GM12878 (cell line): ENCODE measurements around the gene LPGAT1. TPM values are rescaled to one million over a fixed set of nuclear protein-coding genes. Genes with fewer than 3 reads are reported as not detected.

Source experiments
- ATAC-seq: fragments of 200-7000 bp; cut with Tn5 transposase; 3 replicates; pipeline ENCODE4 v1.9.1; 2020; ENCODE audit warnings: mild to moderate bottlenecking, moderate library complexity
- BruUV-seq: library from RNA; stranded (reverse); fragments of 400-500 nt; replicated peaks from 2 replicates; lab custom pipeline; 2021; lab: Mats Ljungman, UMichigan
- CTCF ChIA-PET: fragments of 300-600 bp; sonication (Branson Sonifier 250); formaldehyde crosslinking; extraction: SDS; loops from one replicate; lab custom pipeline; 2021; ENCODE audit warnings: inconsistent platforms; lab: Yijun Ruan, JAX
- POLR2A ChIA-PET: fragments of 350-600 bp; formaldehyde crosslinking; extraction: SDS; loops from one replicate; lab custom pipeline; 2021; ENCODE audit warnings: inconsistent platforms; lab: Charles Lee
- RAD21 ChIA-PET: fragments of 300-600 bp; sonication (Branson Sonifier 250); formaldehyde crosslinking; loops from one replicate; lab custom pipeline; 2023; ENCODE audit warnings: antibody characterized with exemption; ENCODE audit not compliant: unreplicated experiment; lab: Charles Lee
- SMC1A ChIA-PET: fragments of 300-600 bp; sonication (Branson Sonifier 250); formaldehyde crosslinking; loops from one replicate; lab custom pipeline; 2023; ENCODE audit not compliant: unreplicated experiment, uncharacterized antibody; lab: Charles Lee
- DNase-seq: peaks from one replicate; pipeline ENCODE4 v3.0.0-alpha.2; 2011; ENCODE audit warnings: low read depth, low spot score
- FAIRE-seq: peaks from 3 replicates; lab custom pipeline; 2011; peaks lifted over from hg19 to GRCh38; lab: Jason Lieb, UNC
- H2AFZ ChIP-seq: 2 replicates; pipeline ENCODE4 v1.6.0; 2011; ENCODE audit warnings: low read depth, low read length, control low read depth; ENCODE audit not compliant: control insufficient read depth
- H3K27ac ChIP-seq: 2 replicates; pipeline ENCODE4 v1.5.1; 2011; ENCODE audit warnings: control low read depth; ENCODE audit not compliant: control insufficient read depth, insufficient read depth
- H3K27me3 ChIP-seq, 2 experiments: replicated peaks in 1 of 2; 2 replicates each; pipeline versions ENCODE4 v1.6.0 to v1.6.1; 2011; ENCODE audit warnings: low read length in 1 of 2; ENCODE audit not compliant: control insufficient read depth in 2 of 2, insufficient read depth in 2 of 2
- H3K36me3 ChIP-seq, 2 experiments: 2 replicates each; pipeline ENCODE4 v1.5.1; 2011; ENCODE audit warnings: low read length in 1 of 2; ENCODE audit not compliant: control insufficient read depth in 2 of 2, insufficient read depth in 2 of 2
- H3K4me1 ChIP-seq: 2 replicates; pipeline ENCODE4 v1.6.1; 2011; ENCODE audit warnings: mild to moderate bottlenecking, low read length, moderate library complexity, mixed read lengths; ENCODE audit not compliant: control insufficient read depth, insufficient read depth
- H3K4me2 ChIP-seq: 2 replicates; pipeline ENCODE4 v1.6.0; 2011; ENCODE audit warnings: control low read depth; ENCODE audit not compliant: control insufficient read depth, insufficient read depth
- H3K4me3 ChIP-seq: fragments of 200-600 bp; sonication (generic); 2 replicates; pipeline ENCODE4 v1.5.1; 2016
- H3K79me2 ChIP-seq: 2 replicates; pipeline ENCODE4 v1.6.0; 2011; ENCODE audit warnings: low read length; ENCODE audit not compliant: control insufficient read depth, insufficient read depth
- H3K9ac ChIP-seq: 2 replicates; pipeline ENCODE4 v1.8.0; 2011; ENCODE audit warnings: low read length, control low read depth, mixed read lengths; ENCODE audit not compliant: control insufficient read depth, insufficient read depth
- H3K9me3 ChIP-seq: replicated peaks from 3 replicates; pipeline ENCODE4 v1.5.1; 2011; ENCODE audit warnings: mild to moderate bottlenecking, low read length; ENCODE audit not compliant: control insufficient read depth, insufficient read depth
- H4K20me1 ChIP-seq: 2 replicates; pipeline ENCODE4 v1.6.0; 2011; ENCODE audit not compliant: control insufficient read depth, insufficient read depth
- ATF2 ChIP-seq: IDR thresholded peaks from 2 replicates; pipeline ENCODE4 v1.6.1; 2012; ENCODE audit warnings: low read length, inconsistent platforms
- ATF7 ChIP-seq: fragments of 450-650 bp; IDR thresholded peaks from 2 replicates; pipeline ENCODE4 v1.6.1; 2016; ENCODE audit warnings: low read depth, mild to moderate bottlenecking
- BCL11A ChIP-seq: IDR thresholded peaks from 2 replicates; pipeline ENCODE4 v1.6.1; 2011; ENCODE audit warnings: low read depth, low read length
- CBX5 ChIP-seq: sonication (generic); IDR thresholded peaks from 2 replicates; pipeline ENCODE4 v1.6.1; 2016; ENCODE audit warnings: low read depth, moderate library complexity, mild to moderate bottlenecking, inconsistent platforms
- HCFC1 ChIP-seq: fragments of 150-350 bp; IDR thresholded peaks from 2 replicates; pipeline ENCODE4 v1.6.1; 2014; ENCODE audit warnings: low read length
- MEF2A ChIP-seq: IDR thresholded peaks from 2 replicates; pipeline ENCODE4 v1.6.1; 2011; ENCODE audit warnings: low read depth, mild to moderate bottlenecking, low read length, moderate library complexity; ENCODE audit not compliant: insufficient read depth
- MYB ChIP-seq: fragments of 150-350 bp; IDR thresholded peaks from 2 replicates; pipeline ENCODE4 v1.6.1; 2014; ENCODE audit warnings: mild to moderate bottlenecking, low read depth, low read length, borderline replicate concordance
- NR2F1 ChIP-seq: fragments of 450-650 bp; conservative IDR thresholded peaks from 2 replicates; pipeline ENCODE4 v1.6.1; 2017; ENCODE audit warnings: mild to moderate bottlenecking
- PAX8 ChIP-seq: fragments of 450-650 bp; IDR thresholded peaks from 2 replicates; pipeline ENCODE4 v1.6.1; 2017; ENCODE audit warnings: mild to moderate bottlenecking, moderate library complexity
- RB1 ChIP-seq: fragments of 450-650 bp; formaldehyde crosslinking; IDR thresholded peaks from 2 replicates; pipeline ENCODE4 v1.6.1; 2017; ENCODE audit warnings: mild to moderate bottlenecking, borderline replicate concordance
- SP1 ChIP-seq: IDR thresholded peaks from one replicate; pipeline ENCODE4 v1.6.1; 2011; ENCODE audit warnings: low read depth, low read length
- WGBS: methylation state at CpG from one replicate; pipeline ENCODE4 v1.1.6; 2016; ENCODE audit warnings: low lambda C conversion rate; ENCODE audit not compliant: insufficient replicate concordance, insufficient coverage; ENCODE audit errors: missing lambda C conversion rate; 5-methylcytosine and 5-hydroxymethylcytosine counted together
- in situ Hi-C: fragments of 300-500 bp; cut with MboI; formaldehyde crosslinking; loops from 9 replicates; pipeline ENCODE4 v1.14.3; 2018; ENCODE audit warnings: mixed read lengths
- intact Hi-C: fragments of 100-400 bp; cut with micrococcal nuclease; formaldehyde crosslinking; loops from one replicate; pipeline ENCODE4 v1.14.2; 2022; ENCODE audit not compliant: unreplicated experiment
- polyA plus RNA-seq, 11 experiments: library from polyadenylated mRNA; depleted of rRNA in 4 of 11; unstranded in 6 of 11; stranded (reverse) in 5 of 11; fragments of >200 nt; fragmentation: Nextera tagmentation in 4 of 11; fragmentation: Illumina TruSeq in 1 of 11; extraction: Ambion mirVana in 4 of 11; extraction: Trizol in 1 of 11; gene quantifications; 1 replicate in 1 of 11; 2 replicates in 10 of 11; pipeline versions ENCODE4 v1.2.1 to v1.2.3, GENCODE V29; 2011 to 2016; ENCODE audit warnings: inconsistent platforms in 2 of 11, missing spikeins in 2 of 11, low read depth in 1 of 11
- total RNA-seq, 4 experiments: library from RNA; depleted of rRNA in 3 of 4; stranded (reverse); fragments of >200 nt in 3 of 4; fragmentation: Illumina TruSeq in 1 of 4; extraction: Trizol in 1 of 4; gene quantifications; 2 replicates each; pipeline versions ENCODE4 v1.2.1 to v1.2.3, GENCODE V29; 2013 to 2021

Gene LPGAT1
- total and polyA plus RNA-seq, 10 of the 15 experiments (the other 5 are each of a cell fraction or from before 2014, with no cell fraction given): 5.8 to 40.6 (median 19.2) TPM

- 88% methylated on average over 3 of the region's 3 CpGs for WGBS
- Histone ChIP-seq H3K27me3 (no peaks in the 10 kb centered on the region), H3K4me2 (no peak overlapping the region), H3K9ac (no peak overlapping the region), H3K79me2 (peaks cover 20% of the 10 kb centered on the region), H4K20me1 (no peaks in the 10 kb centered on the region), H3K9me3 (peaks cover 5% of the 10 kb centered on the region; the same call in 2 of the 3 replicates), H3K4me3 (no peak overlapping the region), H3K36me3 (peaks cover 0 to 3% of the 10 kb centered on the region in 2 experiments; a peak in 2 of 4 replicates), H3K4me1 (no peaks in the 10 kb centered on the region), H2AFZ (no peak overlapping the region), H3K27ac (no peak overlapping the region)
- RAD21 ChIA-PET: no interaction called here
- no TSS peak for BruUV-seq
- DNase-seq (no peak), ATAC-seq (no peak), FAIRE-seq (no peak)
- SMC1A ChIA-PET: interaction anchor here (0.9 to 1.6 kb wide), 4 partner anchors 14 to 38 kb away, joined by 3 to 8 read pairs (median 4); no protein-coding TSS in a partner anchor
- in situ Hi-C loops: no loop called here
- intact Hi-C loops: no loop called here
- TF ChIP-seq PAX8: no peak
- TF ChIP-seq CBX5: no peak
- no peak for TF ChIP-seq BCL11A
- TF ChIP-seq SP1: no peak
- TF ChIP-seq RB1: no peak
- TF ChIP-seq ATF7: no peak
- TF ChIP-seq ATF2: no peak
- TF ChIP-seq HCFC1: no peak
- no peak for TF ChIP-seq NR2F1
- TF ChIP-seq MEF2A: no peak
- no peak for TF ChIP-seq MYB
- POLR2A ChIA-PET: no interaction called here
- CTCF ChIA-PET: interaction anchor here (0.8 kb wide), 1 partner anchor 103 kb away, joined by 3 read pairs; no protein-coding TSS in a partner anchor
Measured at GRCh38 chr1:211800925-211801607, 29.5 kb downstream of the LPGAT1 start.
